Measurements from ENCODE around the gene NUDT22.
A peak's percentile ranks its signal among the peaks of the same experiment; 100 is the strongest.

Gene NUDT22

GRCh38 chr11:64268025-64268892 is 42.2 kb downstream of the NUDT22 start:
- TF ChIP-seq CTCF (IDR thresholded peaks at IDR 0.05; ENCODE audit: borderline replicate concordance, control extremely low read depth, extremely low read depth, insufficient read depth, missing control alignments) = no peak
- DNase-seq (ENCODE audit: low spot score) = no peak
- in situ Hi-C loops (cut with MboI; ENCODE audit: low sequenced_read_pairs, unreplicated experiment) = no loop called here

GRCh38 chr11:64268893-64269539 is 42.9 kb downstream of the NUDT22 start:
- TF ChIP-seq CTCF (IDR thresholded peaks at IDR 0.05; ENCODE audit: borderline replicate concordance, control extremely low read depth, extremely low read depth, insufficient read depth, missing control alignments) = peak; percentile 6
- in situ Hi-C loops (cut with MboI; ENCODE audit: low sequenced_read_pairs, unreplicated experiment) = no loop called here
- peak; percentile 72 for DNase-seq (ENCODE audit: low spot score)

- no peak for TF ChIP-seq CTCF (IDR thresholded peaks at IDR 0.05; ENCODE audit: borderline replicate concordance, control extremely low read depth, extremely low read depth, insufficient read depth, missing control alignments)
- in situ Hi-C loops (cut with MboI; ENCODE audit: low sequenced_read_pairs, unreplicated experiment) = no loop called here
- DNase-seq (ENCODE audit: low spot score) = peak; percentile 91
These were observed 43.6 kb downstream of the NUDT22 start for GRCh38 chr11:64269540-64270220.

- no peak for TF ChIP-seq CTCF (IDR thresholded peaks at IDR 0.05; ENCODE audit: borderline replicate concordance, control extremely low read depth, extremely low read depth, insufficient read depth, missing control alignments)
- no peak for DNase-seq (ENCODE audit: low spot score)
- in situ Hi-C loops (cut with MboI; ENCODE audit: low sequenced_read_pairs, unreplicated experiment) = loop anchor here (25.0 kb wide), 1 partner anchor 288 kb away; the partner anchor contains the start of gene OTUB1
These were observed 49.1 kb downstream of the NUDT22 start for GRCh38 chr11:64275031-64275800.

GRCh38 chr11:64275841-64276240 is 49.8 kb downstream of the NUDT22 start:
- in situ Hi-C loops (cut with MboI; ENCODE audit: low sequenced_read_pairs, unreplicated experiment) = loop anchor here (25.0 kb wide), 1 partner anchor 289 kb away; the partner anchor contains the start of gene OTUB1
- TF ChIP-seq CTCF (IDR thresholded peaks at IDR 0.05; ENCODE audit: borderline replicate concordance, control extremely low read depth, extremely low read depth, insufficient read depth, missing control alignments) = no peak
- no peak for DNase-seq (ENCODE audit: low spot score)

All from GM13976 (cell line).